GM12878 (cell line): Measurements from ENCODE around the gene HPD. TPM values are rescaled to one million over a fixed set of nuclear protein-coding genes. Genes with fewer than 3 reads are reported as not detected.

ENCODE experiments used
- ATAC-seq: fragments of 200-7000 bp; cut with Tn5 transposase; 3 replicates; pipeline ENCODE4 v1.9.1; 2020; ENCODE audit warnings: mild to moderate bottlenecking, moderate library complexity
- BruUV-seq: library from RNA; stranded (reverse); fragments of 400-500 nt; replicated peaks from 2 replicates; lab custom pipeline; 2021; lab: Mats Ljungman, UMichigan
- CTCF ChIA-PET: fragments of 300-600 bp; sonication (Branson Sonifier 250); formaldehyde crosslinking; extraction: SDS; loops from one replicate; lab custom pipeline; 2021; ENCODE audit warnings: inconsistent platforms; lab: Yijun Ruan, JAX
- POLR2A ChIA-PET: fragments of 350-600 bp; formaldehyde crosslinking; extraction: SDS; loops from one replicate; lab custom pipeline; 2021; ENCODE audit warnings: inconsistent platforms; lab: Charles Lee
- RAD21 ChIA-PET: fragments of 300-600 bp; sonication (Branson Sonifier 250); formaldehyde crosslinking; loops from one replicate; lab custom pipeline; 2023; ENCODE audit warnings: antibody characterized with exemption; ENCODE audit not compliant: unreplicated experiment; lab: Charles Lee
- SMC1A ChIA-PET: fragments of 300-600 bp; sonication (Branson Sonifier 250); formaldehyde crosslinking; loops from one replicate; lab custom pipeline; 2023; ENCODE audit not compliant: unreplicated experiment, uncharacterized antibody; lab: Charles Lee
- DNase-seq: peaks from one replicate; pipeline ENCODE4 v3.0.0-alpha.2; 2011; ENCODE audit warnings: low read depth, low spot score
- FAIRE-seq: peaks from 3 replicates; lab custom pipeline; 2011; peaks lifted over from hg19 to GRCh38; lab: Jason Lieb, UNC
- H2AFZ ChIP-seq: 2 replicates; pipeline ENCODE4 v1.6.0; 2011; ENCODE audit warnings: low read depth, low read length, control low read depth; ENCODE audit not compliant: control insufficient read depth
- H3K27ac ChIP-seq: 2 replicates; pipeline ENCODE4 v1.5.1; 2011; ENCODE audit warnings: control low read depth; ENCODE audit not compliant: control insufficient read depth, insufficient read depth
- H3K27me3 ChIP-seq, 2 experiments: replicated peaks in 1 of 2; 2 replicates each; pipeline versions ENCODE4 v1.6.0 to v1.6.1; 2011; ENCODE audit warnings: low read length in 1 of 2; ENCODE audit not compliant: control insufficient read depth in 2 of 2, insufficient read depth in 2 of 2
- H3K36me3 ChIP-seq, 2 experiments: 2 replicates each; pipeline ENCODE4 v1.5.1; 2011; ENCODE audit warnings: low read length in 1 of 2; ENCODE audit not compliant: control insufficient read depth in 2 of 2, insufficient read depth in 2 of 2
- H3K4me1 ChIP-seq: 2 replicates; pipeline ENCODE4 v1.6.1; 2011; ENCODE audit warnings: mild to moderate bottlenecking, low read length, moderate library complexity, mixed read lengths; ENCODE audit not compliant: control insufficient read depth, insufficient read depth
- H3K4me2 ChIP-seq: 2 replicates; pipeline ENCODE4 v1.6.0; 2011; ENCODE audit warnings: control low read depth; ENCODE audit not compliant: control insufficient read depth, insufficient read depth
- H3K4me3 ChIP-seq: fragments of 200-600 bp; sonication (generic); 2 replicates; pipeline ENCODE4 v1.5.1; 2016
- H3K79me2 ChIP-seq: 2 replicates; pipeline ENCODE4 v1.6.0; 2011; ENCODE audit warnings: low read length; ENCODE audit not compliant: control insufficient read depth, insufficient read depth
- H3K9ac ChIP-seq: 2 replicates; pipeline ENCODE4 v1.8.0; 2011; ENCODE audit warnings: low read length, control low read depth, mixed read lengths; ENCODE audit not compliant: control insufficient read depth, insufficient read depth
- H3K9me3 ChIP-seq: replicated peaks from 3 replicates; pipeline ENCODE4 v1.5.1; 2011; ENCODE audit warnings: mild to moderate bottlenecking, low read length; ENCODE audit not compliant: control insufficient read depth, insufficient read depth
- H4K20me1 ChIP-seq: 2 replicates; pipeline ENCODE4 v1.6.0; 2011; ENCODE audit not compliant: control insufficient read depth, insufficient read depth
- BRCA1 ChIP-seq: IDR thresholded peaks from 2 replicates; pipeline ENCODE4 v1.6.1; 2011; ENCODE audit warnings: low read depth, low read length, improper control_type of control experiment
- CHD2 ChIP-seq: IDR thresholded peaks from 2 replicates; pipeline ENCODE4 v1.6.1; 2011; ENCODE audit warnings: low read depth, low read length, improper control_type of control experiment, borderline replicate concordance
- CHD4 ChIP-seq: fragments of 200-600 bp; sonication (generic); IDR thresholded peaks from 2 replicates; pipeline ENCODE4 v1.6.1; 2016; ENCODE audit warnings: mild to moderate bottlenecking
- CREB1 ChIP-seq: IDR thresholded peaks from 2 replicates; pipeline ENCODE4 v1.6.1; 2012; ENCODE audit warnings: low read depth, mild to moderate bottlenecking, inconsistent platforms
- ETV6 ChIP-seq, 2 experiments: fragments of 450-650 bp in 1 of 2; IDR thresholded peaks in 1 of 2; conservative IDR thresholded peaks in 1 of 2; 2 replicates each; pipeline ENCODE4 v1.6.1; 2014; ENCODE audit warnings: antibody characterized with exemption in 1 of 2, borderline replicate concordance in 1 of 2, low read depth in 1 of 2, mild to moderate bottlenecking in 1 of 2, moderate library complexity in 1 of 2
- JUND ChIP-seq: IDR thresholded peaks from 2 replicates; pipeline ENCODE4 v1.6.1; 2012; ENCODE audit warnings: low read depth, mild to moderate bottlenecking, low read length, improper control_type of control experiment, moderate library complexity
- MTA3 ChIP-seq: IDR thresholded peaks from 2 replicates; pipeline ENCODE4 v1.6.1; 2012; ENCODE audit warnings: low read length, inconsistent platforms, borderline replicate concordance
- MYC ChIP-seq: IDR thresholded peaks from 2 replicates; pipeline ENCODE4 v1.6.1; 2011; ENCODE audit warnings: mild to moderate bottlenecking, low read length, moderate library complexity, inconsistent platforms; ENCODE audit not compliant: insufficient read depth, insufficient replicate concordance, insufficient read length, severe bottlenecking
- NBN ChIP-seq: fragments of 450-650 bp; IDR thresholded peaks from 2 replicates; pipeline ENCODE4 v1.6.1; 2016
- NR2C2 ChIP-seq: IDR thresholded peaks from 2 replicates; pipeline ENCODE4 v1.6.1; 2011; ENCODE audit warnings: borderline replicate concordance, low read depth; ENCODE audit not compliant: control insufficient read depth, insufficient read length
- NR2F1 ChIP-seq: fragments of 450-650 bp; conservative IDR thresholded peaks from 2 replicates; pipeline ENCODE4 v1.6.1; 2017; ENCODE audit warnings: mild to moderate bottlenecking
- POLR2A ChIP-seq: IDR thresholded peaks from 2 replicates; pipeline ENCODE4 v1.6.1; 2011; ENCODE audit warnings: low read depth, mild to moderate bottlenecking, low read length
- RELA ChIP-seq: fragments of 450-650 bp; IDR thresholded peaks from 2 replicates; pipeline ENCODE4 v1.8.0; 2014; ENCODE audit warnings: borderline replicate concordance; ENCODE audit not compliant: partially characterized antibody
- SMAD1 ChIP-seq: fragments of 450-650 bp; IDR thresholded peaks from 2 replicates; pipeline ENCODE4 v1.6.1; 2018; ENCODE audit warnings: mild to moderate bottlenecking, low read depth; ENCODE audit not compliant: partially characterized antibody
- SPI1 ChIP-seq: IDR thresholded peaks from 2 replicates; pipeline ENCODE4 v1.6.1; 2011; ENCODE audit warnings: low read depth, mild to moderate bottlenecking, low read length, moderate library complexity, borderline replicate concordance; ENCODE audit not compliant: insufficient read depth
- SREBF2 ChIP-seq: IDR thresholded peaks from 2 replicates; pipeline ENCODE4 v1.6.1; 2012; ENCODE audit warnings: mild to moderate bottlenecking, low read length
- TBL1XR1 ChIP-seq: IDR thresholded peaks from 2 replicates; pipeline ENCODE4 v1.6.1; 2012; ENCODE audit warnings: low read depth, low read length, improper control_type of control experiment
- ZBTB4 ChIP-seq: fragments of 450-650 bp; formaldehyde crosslinking; IDR thresholded peaks from 2 replicates; pipeline ENCODE4 v1.4.0; 2022; ENCODE audit warnings: mild to moderate bottlenecking, moderate library complexity
- ZZZ3 ChIP-seq: IDR thresholded peaks from 2 replicates; pipeline ENCODE4 v1.6.1; 2011; ENCODE audit warnings: low read depth; ENCODE audit not compliant: control insufficient read depth, insufficient read length
- WGBS: methylation state at CpG from one replicate; pipeline ENCODE4 v1.1.6; 2016; ENCODE audit warnings: low lambda C conversion rate; ENCODE audit not compliant: insufficient replicate concordance, insufficient coverage; ENCODE audit errors: missing lambda C conversion rate; 5-methylcytosine and 5-hydroxymethylcytosine counted together
- in situ Hi-C: fragments of 300-500 bp; cut with MboI; formaldehyde crosslinking; loops from 9 replicates; pipeline ENCODE4 v1.14.3; 2018; ENCODE audit warnings: mixed read lengths
- intact Hi-C: fragments of 100-400 bp; cut with micrococcal nuclease; formaldehyde crosslinking; loops from one replicate; pipeline ENCODE4 v1.14.2; 2022; ENCODE audit not compliant: unreplicated experiment
- polyA plus RNA-seq, 11 experiments: library from polyadenylated mRNA; depleted of rRNA in 4 of 11; unstranded in 6 of 11; stranded (reverse) in 5 of 11; fragments of >200 nt; fragmentation: Nextera tagmentation in 4 of 11; fragmentation: Illumina TruSeq in 1 of 11; extraction: Ambion mirVana in 4 of 11; extraction: Trizol in 1 of 11; gene quantifications; 1 replicate in 1 of 11; 2 replicates in 10 of 11; pipeline versions ENCODE4 v1.2.1 to v1.2.3, GENCODE V29; 2011 to 2016; ENCODE audit warnings: inconsistent platforms in 2 of 11, missing spikeins in 2 of 11, low read depth in 1 of 11
- total RNA-seq, 4 experiments: library from RNA; depleted of rRNA in 3 of 4; stranded (reverse); fragments of >200 nt in 3 of 4; fragmentation: Illumina TruSeq in 1 of 4; extraction: Trizol in 1 of 4; gene quantifications; 2 replicates each; pipeline versions ENCODE4 v1.2.1 to v1.2.3, GENCODE V29; 2013 to 2021

HPD gene
- total and polyA plus RNA-seq, 10 of the 15 experiments (the other 5 are each of a cell fraction or from before 2014, with no cell fraction given), result 0.04 to 0.69 (median 0.28) TPM; not detected in 7

- H4K20me1 ChIP-seq, result no peaks in the 10 kb centered on the region; the same call in 1 of the 2 replicates
- no peak overlapping the region for H2AFZ ChIP-seq
- SMC1A ChIA-PET, result interaction anchor here (1.4 kb wide), 1 partner anchor 29 kb away, joined by 4 read pairs; no protein-coding TSS in a partner anchor
- FAIRE-seq (no peak), DNase-seq (no peak), ATAC-seq (no peak)
- POLR2A ChIA-PET, result no interaction called here
- in situ Hi-C loops (no loop called here), intact Hi-C loops (no loop called here)
- H3K4me1 ChIP-seq, result no peaks in the 10 kb centered on the region
- H3K4me3 ChIP-seq, result no peak overlapping the region
- CTCF ChIA-PET, result interaction anchor here (0.8 to 1.0 kb wide), 2 partner anchors 28 to 65 kb away, joined by 3 read pairs; partner anchors contain the start of gene PSMD9
- no peaks in the 10 kb centered on the region for H3K9me3 ChIP-seq
- RAD21 ChIA-PET, result no interaction called here
- TF ChIP-seq MTA3 (no peak), MYC (no peak), NR2C2 (no peak), JUND (no peak), POLR2A (no peak), NBN (no peak), CREB1 (no peak), NR2F1 (no peak), TBL1XR1 (no peak), ZBTB4 (no peak), ETV6 (conservative IDR thresholded peaks at IDR 0.05 in 1 of 2, IDR thresholded peaks at IDR 0.05 in 1 of 2; ENCODE audit: borderline replicate concordance in 1 of 2, low read depth in 1 of 2) (no peak), RELA (no peak), SPI1 (no peak), CHD2 (no peak), SREBF2 (no peak), CHD4 (no peak), SMAD1 (no peak), ZZZ3 (no peak), BRCA1 (no peak)
- H3K79me2 ChIP-seq, result no peaks in the 10 kb centered on the region
- peaks cover 23 to 29% of the 10 kb centered on the region in 2 experiments; a peak in 3 of 4 replicates for H3K36me3 ChIP-seq
- H3K27me3 ChIP-seq, result no peaks in the 10 kb centered on the region
- no peak overlapping the region for H3K4me2 ChIP-seq
- H3K27ac ChIP-seq, result no peak overlapping the region
- WGBS, result 90% methylated on average over 12 of the region's 12 CpGs
- H3K9ac ChIP-seq, result no peak overlapping the region
- BruUV-seq, result no TSS peak
Observed at GRCh38 chr12:121823727-121824115, 34.9 kb downstream of the HPD start.
